ENCODE results near the gene CAMTA1.

DNA sequence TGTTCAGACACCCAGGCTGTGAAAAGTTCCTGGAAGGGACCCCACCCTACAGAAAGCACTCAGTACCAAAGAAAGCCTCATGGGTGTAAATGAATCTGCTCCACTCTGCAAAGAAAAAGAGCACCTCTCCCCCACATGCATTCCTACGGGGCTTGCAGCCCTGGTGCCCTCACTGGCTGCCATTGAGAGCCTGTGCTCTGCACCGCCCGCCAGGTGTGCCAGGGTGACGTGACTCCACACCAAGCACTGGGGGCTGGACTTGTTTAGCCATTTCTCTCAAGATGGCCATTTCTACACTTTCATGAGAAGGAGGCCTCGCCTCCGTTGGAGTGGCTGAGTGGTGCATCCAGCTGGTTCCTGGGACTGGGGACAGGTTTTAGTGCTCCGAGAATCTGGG, 605.3 kb downstream of the CAMTA1 start:
- TF ChIP-seq POLR2A (IDR thresholded peaks at IDR 0.05), result no peak
- TF ChIP-seq, protein P1, sequence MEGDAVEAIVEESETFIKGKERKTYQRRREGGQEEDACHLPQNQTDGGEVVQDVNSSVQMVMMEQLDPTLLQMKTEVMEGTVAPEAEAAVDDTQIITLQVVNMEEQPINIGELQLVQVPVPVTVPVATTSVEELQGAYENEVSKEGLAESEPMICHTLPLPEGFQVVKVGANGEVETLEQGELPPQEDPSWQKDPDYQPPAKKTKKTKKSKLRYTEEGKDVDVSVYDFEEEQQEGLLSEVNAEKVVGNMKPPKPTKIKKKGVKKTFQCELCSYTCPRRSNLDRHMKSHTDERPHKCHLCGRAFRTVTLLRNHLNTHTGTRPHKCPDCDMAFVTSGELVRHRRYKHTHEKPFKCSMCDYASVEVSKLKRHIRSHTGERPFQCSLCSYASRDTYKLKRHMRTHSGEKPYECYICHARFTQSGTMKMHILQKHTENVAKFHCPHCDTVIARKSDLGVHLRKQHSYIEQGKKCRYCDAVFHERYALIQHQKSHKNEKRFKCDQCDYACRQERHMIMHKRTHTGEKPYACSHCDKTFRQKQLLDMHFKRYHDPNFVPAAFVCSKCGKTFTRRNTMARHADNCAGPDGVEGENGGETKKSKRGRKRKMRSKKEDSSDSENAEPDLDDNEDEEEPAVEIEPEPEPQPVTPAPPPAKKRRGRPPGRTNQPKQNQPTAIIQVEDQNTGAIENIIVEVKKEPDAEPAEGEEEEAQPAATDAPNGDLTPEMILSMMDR (IDR thresholded peaks at IDR 0.05), result no peak
- TF ChIP-seq EP300 (IDR thresholded peaks at IDR 0.05), result no peak

Measured in stomach (tissue), 4 donors.